ENCODE data around the gene THEM5. TPM values are rescaled to one million over a fixed set of nuclear protein-coding genes. Genes with fewer than 3 reads are reported as not detected.

Gene THEM5
- total and polyA plus RNA-seq, 10 donors = 0.47 TPM; not detected in 9

DNA sequence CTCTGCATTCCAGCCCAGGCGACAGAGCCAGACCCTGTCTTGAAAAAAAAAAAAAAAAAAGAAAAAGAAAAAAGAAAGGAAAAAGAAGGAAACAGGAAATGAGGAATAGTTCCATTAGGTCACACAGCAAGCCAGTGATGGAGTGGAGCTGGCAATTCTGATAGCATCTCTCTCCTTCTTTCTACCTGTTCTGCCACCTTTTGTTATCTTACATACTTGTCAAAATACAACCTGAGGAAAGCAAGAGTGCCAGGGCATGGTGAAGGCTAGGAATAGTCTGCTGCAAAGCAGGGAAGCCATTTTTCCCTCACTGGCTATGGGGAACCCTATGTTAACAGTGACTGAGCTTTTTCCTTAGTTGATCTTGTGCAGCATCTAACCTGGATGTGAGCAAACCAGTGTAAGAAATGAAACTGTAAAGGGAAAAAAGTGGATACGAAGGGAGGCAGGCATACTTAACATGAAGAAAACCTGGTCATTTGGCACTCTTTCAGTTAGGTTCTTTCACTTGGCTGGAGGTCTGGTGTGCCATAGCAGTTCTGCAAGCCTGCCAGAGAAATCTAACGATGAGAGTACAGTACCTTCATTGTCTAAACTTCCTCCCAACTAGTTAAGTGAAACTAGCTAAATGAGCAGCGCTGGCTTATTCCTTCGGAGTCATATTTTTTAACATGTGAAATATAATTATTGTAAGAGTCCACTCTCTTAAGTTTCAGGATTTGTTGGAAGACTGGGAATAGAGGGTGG, 17.9 kb upstream of the THEM5 start:
- no peak overlapping the region for H3K27ac ChIP-seq
- WGBS, 5 donors = 69 to 79% (median 72%) methylated on average over 5 of the region's 5 CpGs
- peaks cover 0 to 7% (median 0%) of the 10 kb centered on the region in 6 donors for H3K4me1 ChIP-seq
- no peak overlapping the region for H3K4me3 ChIP-seq
- no peak for DNase-seq
- intact Hi-C loops (cut with DNase I; ENCODE audit: low total_unique reads) = no loop called here
- H3K27me3 ChIP-seq (replicated peaks in 1 of 7) = peaks cover 0 to 5% (median 0%) of the 10 kb centered on the region in 7 donors
- peaks cover 0 to 23% (median 4%) of the 10 kb centered on the region in 6 donors for H3K36me3 ChIP-seq
- no peak for TF ChIP-seq POLR2A (IDR thresholded peaks at IDR 0.05)
- TF ChIP-seq, protein P1, sequence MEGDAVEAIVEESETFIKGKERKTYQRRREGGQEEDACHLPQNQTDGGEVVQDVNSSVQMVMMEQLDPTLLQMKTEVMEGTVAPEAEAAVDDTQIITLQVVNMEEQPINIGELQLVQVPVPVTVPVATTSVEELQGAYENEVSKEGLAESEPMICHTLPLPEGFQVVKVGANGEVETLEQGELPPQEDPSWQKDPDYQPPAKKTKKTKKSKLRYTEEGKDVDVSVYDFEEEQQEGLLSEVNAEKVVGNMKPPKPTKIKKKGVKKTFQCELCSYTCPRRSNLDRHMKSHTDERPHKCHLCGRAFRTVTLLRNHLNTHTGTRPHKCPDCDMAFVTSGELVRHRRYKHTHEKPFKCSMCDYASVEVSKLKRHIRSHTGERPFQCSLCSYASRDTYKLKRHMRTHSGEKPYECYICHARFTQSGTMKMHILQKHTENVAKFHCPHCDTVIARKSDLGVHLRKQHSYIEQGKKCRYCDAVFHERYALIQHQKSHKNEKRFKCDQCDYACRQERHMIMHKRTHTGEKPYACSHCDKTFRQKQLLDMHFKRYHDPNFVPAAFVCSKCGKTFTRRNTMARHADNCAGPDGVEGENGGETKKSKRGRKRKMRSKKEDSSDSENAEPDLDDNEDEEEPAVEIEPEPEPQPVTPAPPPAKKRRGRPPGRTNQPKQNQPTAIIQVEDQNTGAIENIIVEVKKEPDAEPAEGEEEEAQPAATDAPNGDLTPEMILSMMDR (IDR thresholded peaks at IDR 0.05 in 8 of 11, conservative IDR thresholded peaks at IDR 0.05 in 3 of 11) = no peak
- no peak for TF ChIP-seq POLR2AphosphoS5 (IDR thresholded peaks at IDR 0.05)
- H3K9me3 ChIP-seq = no peaks in the 10 kb centered on the region

DNA sequence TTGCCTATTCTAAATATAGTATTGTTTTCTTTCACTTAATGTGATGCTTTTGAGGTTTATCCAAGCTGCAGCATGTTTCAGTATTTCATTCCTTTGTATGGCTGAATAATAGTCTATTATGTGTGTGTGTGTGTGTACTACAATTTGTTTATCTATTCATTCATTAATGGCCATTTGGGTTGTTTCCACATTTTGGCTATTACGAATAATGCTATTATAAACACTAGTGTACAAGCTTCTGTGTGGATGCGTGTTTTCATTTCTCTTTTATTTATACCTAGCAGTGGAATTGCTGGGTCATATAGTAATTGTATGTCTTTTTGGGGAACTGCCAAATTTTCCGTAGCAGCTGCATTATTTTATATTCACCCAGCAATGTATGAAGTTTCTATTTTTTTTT, 15.0 kb upstream of the THEM5 start:
- 42 to 63% (median 46%) methylated on average over 3 of the region's 3 CpGs for WGBS, 5 donors
- DNase-seq = no peak
- H3K9me3 ChIP-seq = no peaks in the 10 kb centered on the region
- intact Hi-C loops (cut with DNase I; ENCODE audit: low total_unique reads) = no loop called here
- peaks cover 0 to 7% (median 0%) of the 10 kb centered on the region in 6 donors for H3K4me1 ChIP-seq
- H3K4me3 ChIP-seq = no peak overlapping the region
- no peak overlapping the region for H3K27ac ChIP-seq
- peaks cover 0 to 7% (median 0%) of the 10 kb centered on the region in 6 donors for H3K36me3 ChIP-seq
- no peak for TF ChIP-seq POLR2A (IDR thresholded peaks at IDR 0.05)
- peaks cover 0 to 5% (median 0%) of the 10 kb centered on the region in 7 donors for H3K27me3 ChIP-seq (replicated peaks in 1 of 7)

DNA sequence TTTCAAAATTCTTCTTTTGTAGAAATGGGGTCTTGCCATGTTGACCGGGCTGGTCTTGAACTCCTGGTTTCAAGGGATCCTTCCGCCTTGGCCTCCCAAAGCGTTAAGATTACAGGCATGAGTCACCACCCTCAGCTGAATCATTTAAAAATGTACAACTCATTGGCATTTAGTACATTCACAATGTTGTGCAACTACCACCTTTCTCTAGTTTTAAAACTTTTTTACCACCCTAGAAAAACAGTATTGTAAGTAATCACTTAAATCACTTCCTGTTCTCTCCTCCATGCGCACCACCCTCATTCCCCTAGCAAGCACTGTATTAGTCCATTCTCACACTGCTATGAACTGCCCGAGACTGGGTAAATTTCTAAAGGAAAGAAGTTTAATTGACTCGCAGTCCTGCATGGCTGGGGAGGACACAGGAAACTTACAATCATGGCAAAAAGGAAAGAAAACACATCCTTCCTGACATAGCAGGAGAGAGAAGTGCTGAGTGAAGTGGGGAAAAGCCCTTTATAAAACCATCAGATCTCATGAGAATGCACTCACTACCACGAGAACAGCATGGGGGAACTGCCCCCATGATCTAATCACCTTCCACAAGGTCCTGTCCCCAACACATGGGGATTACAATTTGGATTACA, 14.4 kb upstream of the THEM5 start:
- Histone ChIP-seq H3K9me3 (no peaks in the 10 kb centered on the region), H3K4me1 (peaks cover 0 to 7% (median 0%) of the 10 kb centered on the region in 6 donors), H3K27ac (peak overlapping the region in 2 of 8 donors; percentile 28 to 50), H3K4me3 (no peak overlapping the region), H3K36me3 (peaks cover 0 to 1% (median 0%) of the 10 kb centered on the region in 6 donors), H3K27me3 (replicated peaks in 1 of 7) (peaks cover 0 to 5% (median 0%) of the 10 kb centered on the region in 7 donors)
- intact Hi-C loops (cut with DNase I; ENCODE audit: low total_unique reads) = no loop called here
- TF ChIP-seq, protein P1 (IDR thresholded peaks at IDR 0.05 in 8 of 11, conservative IDR thresholded peaks at IDR 0.05 in 3 of 11) = no peak
- TF ChIP-seq POLR2AphosphoS5 (IDR thresholded peaks at IDR 0.05) = no peak
- no peak for TF ChIP-seq POLR2A (IDR thresholded peaks at IDR 0.05)
- 51 to 73% (median 56%) methylated on average over 7 of the region's 7 CpGs for WGBS, 5 donors
- no peak for DNase-seq

DNA sequence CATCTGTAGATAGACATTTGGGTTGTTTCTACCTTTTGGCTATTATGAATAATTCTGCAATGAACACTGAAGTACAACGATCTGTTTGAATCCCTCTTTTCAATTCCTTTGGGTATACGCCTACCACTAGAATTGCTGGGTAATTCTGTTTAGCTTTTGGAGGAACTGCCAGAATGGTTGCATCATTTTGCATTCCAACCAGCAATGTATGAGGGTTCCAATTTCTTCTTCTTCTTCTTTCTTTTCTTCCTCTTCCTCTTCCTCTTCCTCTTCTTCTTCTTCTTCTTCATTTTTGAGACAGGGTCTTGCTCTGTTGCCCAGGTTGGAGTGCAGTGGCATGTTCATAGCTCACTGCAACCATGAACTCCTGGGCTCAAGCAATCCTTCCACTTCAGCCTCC, 13.8 kb upstream of the THEM5 start:
- H3K4me1 ChIP-seq = peaks cover 0 to 7% (median 0%) of the 10 kb centered on the region in 6 donors
- no peak overlapping the region for H3K4me3 ChIP-seq
- TF ChIP-seq POLR2AphosphoS5 (IDR thresholded peaks at IDR 0.05) = no peak
- TF ChIP-seq, protein P1 (IDR thresholded peaks at IDR 0.05 in 8 of 11, conservative IDR thresholded peaks at IDR 0.05 in 3 of 11) = no peak
- no peak for TF ChIP-seq POLR2A (IDR thresholded peaks at IDR 0.05)
- peak overlapping the region in 1 of 8 donors; percentile 50 for H3K27ac ChIP-seq
- DNase-seq = no peak
- intact Hi-C loops (cut with DNase I; ENCODE audit: low total_unique reads) = no loop called here
- no peaks in the 10 kb centered on the region for H3K9me3 ChIP-seq
- WGBS, 5 donors = 61 to 92% (median 71%) methylated on average over 2 of the region's 2 CpGs
- no peaks in the 10 kb centered on the region for H3K36me3 ChIP-seq
- H3K27me3 ChIP-seq (replicated peaks in 1 of 7) = peaks cover 0 to 5% (median 0%) of the 10 kb centered on the region in 7 donors

Data from spleen (tissue), 11 donors.